ENCODE results near the gene RRM1. TPM values are rescaled to one million over a fixed set of nuclear protein-coding genes. Genes with fewer than 3 reads are reported as not detected.

RRM1 gene
- total RNA-seq, 1 experiment from 2014 or later, result 68.1 TPM

- no peaks in the 10 kb centered on the region for H4K20me1 ChIP-seq (ENCODE audit: insufficient read depth)
- TF ChIP-seq EZH2 (IDR thresholded peaks at IDR 0.05; ENCODE audit: low read depth) (no peak), CTCF (conservative IDR thresholded peaks at IDR 0.05) (no peak)
- DNase-seq, result no peak
- no peak overlapping the region for H3K4me2 ChIP-seq
- H3K9me3 ChIP-seq (ENCODE audit: insufficient read depth, low read depth), result no peaks in the 10 kb centered on the region
- no peaks in the 10 kb centered on the region for H3K36me3 ChIP-seq (ENCODE audit: low read depth)
- H3K4me1 ChIP-seq (replicated peaks; ENCODE audit: insufficient read depth), result no peaks in the 10 kb centered on the region
- POLR2A ChIA-PET (ENCODE audit: unreplicated experiment), result no interaction called here
- H3K27ac ChIP-seq, result no peak overlapping the region
- no peaks in the 10 kb centered on the region for H3K9me2 ChIP-seq (ENCODE audit: insufficient read depth)
- H3K27me3 ChIP-seq (ENCODE audit: insufficient read depth, low read depth), result no peaks in the 10 kb centered on the region
- no peaks in the 10 kb centered on the region for H3F3A ChIP-seq (ENCODE audit: insufficient read depth, low read depth)
- H3K79me2 ChIP-seq (ENCODE audit: low read depth), result 0 out of 2 replicates have a peak, but pooled peaks cover 3% of the 10 kb centered on the region
- H2AFZ ChIP-seq, result no peak overlapping the region
- intact Hi-C loops (cut with micrococcal nuclease; ENCODE audit: unreplicated experiment), result no loop called here
- no TSS peak for BruUV-seq (replicated peaks)
- H3K4me3 ChIP-seq, result no peak overlapping the region
- CTCF ChIA-PET, result no interaction called here
Observed at GRCh38 chr11:4102711-4103110, 8.1 kb downstream of the RRM1 start.

- Histone ChIP-seq H3K36me3 (ENCODE audit: low read depth) (no peaks in the 10 kb centered on the region), H3K4me2 (no peak overlapping the region), H3K27ac (no peak overlapping the region), H3K9me2 (ENCODE audit: insufficient read depth) (no peaks in the 10 kb centered on the region), H3K4me3 (no peak overlapping the region), H3K9me3 (ENCODE audit: insufficient read depth, low read depth) (no peaks in the 10 kb centered on the region), H3F3A (ENCODE audit: insufficient read depth, low read depth) (no peaks in the 10 kb centered on the region), H4K20me1 (ENCODE audit: insufficient read depth) (no peaks in the 10 kb centered on the region), H3K27me3 (ENCODE audit: insufficient read depth, low read depth) (no peaks in the 10 kb centered on the region), H3K79me2 (ENCODE audit: low read depth) (0 out of 2 replicates have a peak, but pooled peaks cover 3% of the 10 kb centered on the region), H2AFZ (no peak overlapping the region), H3K4me1 (replicated peaks; ENCODE audit: insufficient read depth) (no peaks in the 10 kb centered on the region)
- ChIA-PET CTCF (no interaction called here), POLR2A (ENCODE audit: unreplicated experiment) (no interaction called here)
- DNase-seq, result no peak
- no peak for TF ChIP-seq EZH2 (IDR thresholded peaks at IDR 0.05; ENCODE audit: low read depth)
- TF ChIP-seq CTCF (conservative IDR thresholded peaks at IDR 0.05), result no peak
- intact Hi-C loops (cut with micrococcal nuclease; ENCODE audit: unreplicated experiment), result no loop called here
- BruUV-seq (replicated peaks), result no TSS peak
Observed at GRCh38 chr11:4103269-4103668, 8.7 kb downstream of the RRM1 start.

- no TSS peak for BruUV-seq (replicated peaks)
- no peak for TF ChIP-seq CTCF (conservative IDR thresholded peaks at IDR 0.05)
- TF ChIP-seq EZH2 (IDR thresholded peaks at IDR 0.05; ENCODE audit: low read depth), result no peak
- Histone ChIP-seq H3K27ac (no peak overlapping the region), H4K20me1 (ENCODE audit: insufficient read depth) (no peaks in the 10 kb centered on the region), H3K9me2 (ENCODE audit: insufficient read depth) (no peaks in the 10 kb centered on the region), H3K27me3 (ENCODE audit: insufficient read depth, low read depth) (no peaks in the 10 kb centered on the region), H3K36me3 (ENCODE audit: low read depth) (no peaks in the 10 kb centered on the region; the same call in 1 of the 2 replicates), H3F3A (ENCODE audit: insufficient read depth, low read depth) (no peaks in the 10 kb centered on the region), H3K9me3 (ENCODE audit: insufficient read depth, low read depth) (no peaks in the 10 kb centered on the region), H3K4me2 (no peak overlapping the region), H3K4me3 (no peak overlapping the region), H3K4me1 (replicated peaks; ENCODE audit: insufficient read depth) (no peaks in the 10 kb centered on the region), H2AFZ (no peak overlapping the region), H3K79me2 (ENCODE audit: low read depth) (no peaks in the 10 kb centered on the region)
- intact Hi-C loops (cut with micrococcal nuclease; ENCODE audit: unreplicated experiment), result no loop called here
- no peak for DNase-seq
- CTCF ChIA-PET, result no interaction called here
- POLR2A ChIA-PET (ENCODE audit: unreplicated experiment), result no interaction called here
Observed at GRCh38 chr11:4105916-4106315, 11.3 kb downstream of the RRM1 start.
